ENCODE measurements around the gene TM4SF5.

TM4SF5 gene

GRCh38 chr17:4766201-4766600, 5.5 kb upstream of the TM4SF5 start:
- DNase-seq = no peak
- no peaks in the 10 kb centered on the region for H3K9me3 ChIP-seq
- intact Hi-C loops (cut with DNase I; ENCODE audit: low total_unique reads) = no loop called here
- H3K36me3 ChIP-seq = no peaks in the 10 kb centered on the region
- no peak overlapping the region for H3K4me3 ChIP-seq
- H3K27ac ChIP-seq = no peak overlapping the region
- peaks cover 0 to 7% of the 10 kb centered on the region in 2 donors for H3K27me3 ChIP-seq
- H3K4me1 ChIP-seq = no peaks in the 10 kb centered on the region
- TF ChIP-seq CTCF (IDR thresholded peaks at IDR 0.05) = no peak

GRCh38 chr17:4766723-4767122, 5.0 kb upstream of the TM4SF5 start:
- intact Hi-C loops (cut with DNase I; ENCODE audit: low total_unique reads) = no loop called here
- no peak for TF ChIP-seq CTCF (IDR thresholded peaks at IDR 0.05)
- Histone ChIP-seq H3K27ac (no peak overlapping the region), H3K9me3 (no peaks in the 10 kb centered on the region), H3K36me3 (no peaks in the 10 kb centered on the region), H3K4me1 (no peaks in the 10 kb centered on the region), H3K4me3 (no peak overlapping the region), H3K27me3 (peaks cover 0 to 12% of the 10 kb centered on the region in 2 donors)
- no peak for DNase-seq

GRCh38 chr17:4768298-4768697, 3.4 kb upstream of the TM4SF5 start:
- no peak overlapping the region for H3K27ac ChIP-seq
- H3K9me3 ChIP-seq = no peaks in the 10 kb centered on the region
- no peak for TF ChIP-seq CTCF (IDR thresholded peaks at IDR 0.05)
- no peak overlapping the region for H3K4me3 ChIP-seq
- H3K4me1 ChIP-seq = no peaks in the 10 kb centered on the region
- H3K36me3 ChIP-seq = no peaks in the 10 kb centered on the region
- no peak for DNase-seq
- peaks cover 0 to 21% of the 10 kb centered on the region in 2 donors for H3K27me3 ChIP-seq
- intact Hi-C loops (cut with DNase I; ENCODE audit: low total_unique reads) = no loop called here

GRCh38 chr17:4769628-4770027, 2.1 kb upstream of the TM4SF5 start:
- no peak for TF ChIP-seq CTCF (IDR thresholded peaks at IDR 0.05)
- Histone ChIP-seq H3K4me1 (no peaks in the 10 kb centered on the region), H3K36me3 (no peaks in the 10 kb centered on the region), H3K27me3 (peaks cover 0 to 21% of the 10 kb centered on the region in 2 donors), H3K4me3 (no peak overlapping the region), H3K9me3 (no peaks in the 10 kb centered on the region), H3K27ac (no peak overlapping the region)
- intact Hi-C loops (cut with DNase I; ENCODE audit: low total_unique reads) = no loop called here
- DNase-seq = no peak

GRCh38 chr17:4772235-4772613, 538 bp downstream of the TM4SF5 start:
- TF ChIP-seq CTCF (IDR thresholded peaks at IDR 0.05) = no peak
- H3K36me3 ChIP-seq = no peaks in the 10 kb centered on the region
- peaks cover 0 to 27% of the 10 kb centered on the region in 2 donors for H3K27me3 ChIP-seq
- no peaks in the 10 kb centered on the region for H3K9me3 ChIP-seq
- no peak overlapping the region for H3K27ac ChIP-seq
- no peak for DNase-seq
- no peak overlapping the region for H3K4me3 ChIP-seq
- intact Hi-C loops (cut with DNase I; ENCODE audit: low total_unique reads) = no loop called here
- no peaks in the 10 kb centered on the region for H3K4me1 ChIP-seq

Measured in tibial artery (tissue), 4 donors.